Activated CD8-positive, alpha-beta T cell treated with anti-CD3 and anti-CD28 coated beads for 36 hours (primary cell): ENCODE measurements around the gene TEX26. TPM values are rescaled to one million over a fixed set of nuclear protein-coding genes. Genes with fewer than 3 reads are reported as not detected.

Source experiments
- ATAC-seq: fragments of 200-7000 bp; cut with Tn5 transposase; one replicate; pipeline ENCODE4 v1.10.0; 2021; ENCODE audit warnings: mild to moderate bottlenecking, moderate library complexity
- CTCF ChIA-PET: fragments of 350-600 bp; sonication (Branson Sonifier 250); formaldehyde crosslinking; loops from one replicate; lab custom pipeline; 2021; ENCODE audit warnings: antibody characterized with exemption; lab: Charles Lee
- POLR2A ChIA-PET: fragments of 350-600 bp; sonication (Branson Sonifier 250); formaldehyde crosslinking; loops from one replicate; lab custom pipeline; 2021; ENCODE audit warnings: antibody characterized with exemption; lab: Charles Lee
- DNase-seq: peaks from one replicate; pipeline ENCODE4 v3.0.0-alpha.2; 2020
- H3K27ac Mint-ChIP-seq: one replicate; pipeline ENCODE4 v1.8.0; 2021; ENCODE audit warnings: mild to moderate bottlenecking, mixed read lengths
- H3K27me3 Mint-ChIP-seq: one replicate; pipeline ENCODE4 v1.8.0; 2021; ENCODE audit warnings: mixed read lengths
- H3K36me3 Mint-ChIP-seq: one replicate; pipeline ENCODE4 v1.8.0; 2021; ENCODE audit warnings: low read depth, mixed read lengths
- H3K4me1 Mint-ChIP-seq: one replicate; pipeline ENCODE4 v1.8.0; 2021; ENCODE audit warnings: low read depth, mixed read lengths
- H3K4me3 Mint-ChIP-seq: one replicate; pipeline ENCODE4 v1.8.0; 2021; ENCODE audit warnings: mild to moderate bottlenecking, moderate library complexity, mixed read lengths
- H3K9me3 Mint-ChIP-seq: one replicate; pipeline ENCODE4 v1.8.0; 2021; ENCODE audit warnings: mixed read lengths
- intact Hi-C: fragments of 100-400 bp; cut with micrococcal nuclease; formaldehyde crosslinking; loops from one replicate; pipeline ENCODE4 v1.10.0; 2022
- total RNA-seq, 2 experiments: library from RNA; stranded (reverse); gene quantifications; one replicate each; pipeline ENCODE4 v1.2.3, GENCODE V29; 2021
- TF ChIP-seq, protein P1 (sequence below): fragments of 200-600 bp; IDR thresholded peaks from one replicate; pipeline ENCODE4 v1.8.0; 2022; ENCODE audit warnings: antibody characterized with exemption, mild to moderate bottlenecking

TEX26 gene
- total RNA-seq, 2 experiments from 2014 or later = not detected

GRCh38 chr13:30915691-30916541 is 16.5 kb upstream of the TEX26 start:
- H3K9me3 Mint-ChIP-seq = no peaks in the 10 kb centered on the region
- TF ChIP-seq, protein P1, sequence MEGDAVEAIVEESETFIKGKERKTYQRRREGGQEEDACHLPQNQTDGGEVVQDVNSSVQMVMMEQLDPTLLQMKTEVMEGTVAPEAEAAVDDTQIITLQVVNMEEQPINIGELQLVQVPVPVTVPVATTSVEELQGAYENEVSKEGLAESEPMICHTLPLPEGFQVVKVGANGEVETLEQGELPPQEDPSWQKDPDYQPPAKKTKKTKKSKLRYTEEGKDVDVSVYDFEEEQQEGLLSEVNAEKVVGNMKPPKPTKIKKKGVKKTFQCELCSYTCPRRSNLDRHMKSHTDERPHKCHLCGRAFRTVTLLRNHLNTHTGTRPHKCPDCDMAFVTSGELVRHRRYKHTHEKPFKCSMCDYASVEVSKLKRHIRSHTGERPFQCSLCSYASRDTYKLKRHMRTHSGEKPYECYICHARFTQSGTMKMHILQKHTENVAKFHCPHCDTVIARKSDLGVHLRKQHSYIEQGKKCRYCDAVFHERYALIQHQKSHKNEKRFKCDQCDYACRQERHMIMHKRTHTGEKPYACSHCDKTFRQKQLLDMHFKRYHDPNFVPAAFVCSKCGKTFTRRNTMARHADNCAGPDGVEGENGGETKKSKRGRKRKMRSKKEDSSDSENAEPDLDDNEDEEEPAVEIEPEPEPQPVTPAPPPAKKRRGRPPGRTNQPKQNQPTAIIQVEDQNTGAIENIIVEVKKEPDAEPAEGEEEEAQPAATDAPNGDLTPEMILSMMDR = no peak
- DNase-seq (no peak), ATAC-seq (no peak)
- no peak overlapping the region for H3K27ac Mint-ChIP-seq
- intact Hi-C loops = no loop called here
- H3K36me3 Mint-ChIP-seq = no peaks in the 10 kb centered on the region
- H3K4me3 Mint-ChIP-seq = no peak overlapping the region
- ChIA-PET CTCF (interaction anchor here (1.5 to 1.6 kb wide), 2 partner anchors 50 to 129 kb away, joined by 4 read pairs; no protein-coding TSS in a partner anchor), POLR2A (no interaction called here)
- peaks cover 24% of the 10 kb centered on the region for H3K27me3 Mint-ChIP-seq
- no peaks in the 10 kb centered on the region for H3K4me1 Mint-ChIP-seq

DNA sequence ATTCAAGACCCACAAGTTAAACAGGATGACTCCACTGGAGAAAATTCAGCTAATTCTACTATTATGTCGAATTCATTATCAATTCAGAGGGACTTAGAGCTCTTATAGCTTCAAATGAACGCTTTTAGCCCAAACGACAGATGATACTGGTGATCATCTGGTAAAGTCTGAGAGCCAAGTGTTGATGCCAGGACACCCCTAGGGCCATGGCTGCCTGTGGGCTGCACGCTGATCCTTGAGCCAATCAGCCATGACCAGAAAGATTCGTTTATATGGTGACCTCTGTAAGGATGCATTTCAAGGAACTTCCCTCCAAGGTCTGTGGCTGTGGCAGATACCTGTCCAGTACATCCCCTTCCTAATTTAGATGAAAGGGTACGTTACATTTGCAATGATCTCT is 15.5 kb upstream of the TEX26 start:
- TF ChIP-seq, protein P1 = no peak
- Mint-ChIP-seq H3K9me3 (no peaks in the 10 kb centered on the region), H3K27me3 (peaks cover 29% of the 10 kb centered on the region), H3K4me3 (no peak overlapping the region), H3K36me3 (no peaks in the 10 kb centered on the region), H3K4me1 (no peaks in the 10 kb centered on the region), H3K27ac (no peak overlapping the region)
- ChIA-PET CTCF (interaction anchor here (1.5 to 1.6 kb wide), 2 partner anchors 51 to 128 kb away, joined by 4 read pairs; no protein-coding TSS in a partner anchor), POLR2A (no interaction called here)
- no peak for ATAC-seq
- intact Hi-C loops = no loop called here
- no peak for DNase-seq

DNA sequence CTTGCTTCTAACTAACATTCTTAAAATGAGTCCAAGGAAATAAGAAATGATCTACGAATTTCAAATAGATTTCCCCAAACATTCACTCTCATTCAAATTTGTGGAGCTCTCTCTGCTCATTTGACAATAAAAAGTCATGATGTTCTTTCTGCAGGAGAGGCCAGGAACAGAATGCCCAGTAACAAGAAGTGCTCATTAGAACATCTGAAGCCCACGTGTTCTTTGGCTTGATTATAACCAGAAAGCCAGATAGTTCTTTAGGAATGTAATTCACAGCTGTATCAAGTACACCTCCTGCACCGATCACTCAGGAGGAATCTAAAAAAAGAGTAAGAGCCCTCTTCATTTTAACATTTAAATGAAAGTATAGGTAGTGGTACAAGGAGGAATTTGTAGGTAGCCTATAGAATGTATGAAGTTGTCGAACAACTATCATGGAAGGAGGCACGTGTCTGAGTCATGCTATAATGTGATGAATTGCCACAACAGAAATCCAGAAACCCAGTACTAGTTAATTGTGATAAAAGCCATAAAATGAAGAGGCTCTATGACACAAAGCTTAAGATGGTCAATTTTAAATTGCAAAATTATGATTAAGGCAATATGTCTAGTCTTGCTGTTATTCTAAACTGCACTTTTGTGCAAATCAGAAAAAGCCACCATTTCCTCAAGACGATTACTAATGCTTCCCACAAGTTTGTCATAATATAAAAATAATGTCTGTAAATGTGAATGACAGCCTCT is 13.6 kb upstream of the TEX26 start:
- Mint-ChIP-seq H3K4me1 (no peaks in the 10 kb centered on the region), H3K9me3 (no peaks in the 10 kb centered on the region), H3K4me3 (no peak overlapping the region), H3K27me3 (peaks cover 32% of the 10 kb centered on the region), H3K36me3 (no peaks in the 10 kb centered on the region), H3K27ac (no peak overlapping the region)
- ATAC-seq (no peak), DNase-seq (no peak)
- ChIA-PET CTCF (no interaction called here), POLR2A (no interaction called here)
- intact Hi-C loops = no loop called here
- TF ChIP-seq, protein P1 = no peak

DNA sequence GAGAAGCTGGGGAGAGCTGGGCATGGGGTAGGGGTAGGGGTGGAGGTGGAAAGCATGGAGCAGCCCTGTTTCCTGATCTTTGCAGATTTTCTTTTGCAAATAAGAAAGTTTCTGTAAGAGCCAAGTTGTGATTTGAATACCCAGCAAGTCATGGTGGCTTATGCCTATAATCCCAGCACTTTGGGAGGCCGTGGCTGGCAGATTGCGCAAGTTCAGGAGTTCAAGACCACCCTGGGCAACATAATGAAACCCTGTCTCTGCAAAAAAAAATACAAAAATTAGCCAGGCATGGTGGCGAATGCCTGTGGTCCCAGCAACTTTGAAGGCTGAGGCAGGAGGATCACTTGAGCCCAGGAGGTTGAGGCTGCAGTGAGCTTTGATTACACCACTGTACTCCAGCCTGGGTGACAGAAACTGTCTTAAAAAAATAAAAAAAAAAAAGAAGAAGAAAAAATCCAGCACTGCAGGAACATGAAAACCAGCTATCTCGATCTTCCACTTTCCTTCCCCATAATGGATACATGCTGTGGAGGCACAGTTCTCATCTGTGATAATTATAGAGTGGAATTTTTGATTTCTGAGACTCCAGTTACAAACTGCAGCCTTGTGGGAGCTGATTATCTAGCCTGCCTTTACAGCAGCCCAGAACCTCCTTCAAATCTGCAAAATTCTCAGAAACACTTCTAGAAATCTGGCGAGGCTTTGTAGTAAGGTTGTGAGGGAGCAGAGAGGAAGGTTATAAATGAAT is 12.1 kb upstream of the TEX26 start:
- H3K4me1 Mint-ChIP-seq = peaks cover 2% of the 10 kb centered on the region
- no peak overlapping the region for H3K27ac Mint-ChIP-seq
- no peak for ATAC-seq
- DNase-seq = no peak
- ChIA-PET CTCF (no interaction called here), POLR2A (interaction anchor here (0.6 kb wide), 1 partner anchor 85 kb away, joined by 3 read pairs; no protein-coding TSS in a partner anchor)
- intact Hi-C loops = no loop called here
- H3K36me3 Mint-ChIP-seq = no peaks in the 10 kb centered on the region
- peaks cover 26% of the 10 kb centered on the region for H3K27me3 Mint-ChIP-seq
- no peak overlapping the region for H3K4me3 Mint-ChIP-seq
- no peaks in the 10 kb centered on the region for H3K9me3 Mint-ChIP-seq
- TF ChIP-seq, protein P1 = no peak
